GM19240 (cell line): ENCODE measurements around the gene ATP5PB.

Experiments
- DNase-seq: peaks from one replicate; pipeline ENCODE4 v3.0.0; 2011; ENCODE audit warnings: low spot score; ENCODE audit not compliant: insufficient read length

The ATP5PB gene

DNA sequence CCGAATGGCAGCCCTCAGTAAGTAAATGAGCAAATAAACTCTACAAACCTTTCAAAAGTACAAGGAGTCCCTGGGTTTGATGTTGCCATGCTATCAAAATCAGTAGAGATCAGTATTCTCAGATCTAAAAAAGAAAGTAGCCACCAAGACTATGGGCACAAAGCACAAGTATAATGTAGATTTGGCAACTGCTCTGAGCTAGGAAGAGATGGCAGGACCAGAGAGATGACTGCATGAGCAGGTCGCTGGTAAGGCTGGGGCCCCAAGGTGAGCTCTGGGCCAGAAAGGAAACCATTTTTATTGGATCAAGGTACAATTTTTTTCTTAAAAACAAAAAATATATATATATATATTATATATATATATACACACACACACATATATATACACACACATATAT lies 57.3 kb downstream of the ATP5PB start:
- DNase-seq, result no peak

DNA sequence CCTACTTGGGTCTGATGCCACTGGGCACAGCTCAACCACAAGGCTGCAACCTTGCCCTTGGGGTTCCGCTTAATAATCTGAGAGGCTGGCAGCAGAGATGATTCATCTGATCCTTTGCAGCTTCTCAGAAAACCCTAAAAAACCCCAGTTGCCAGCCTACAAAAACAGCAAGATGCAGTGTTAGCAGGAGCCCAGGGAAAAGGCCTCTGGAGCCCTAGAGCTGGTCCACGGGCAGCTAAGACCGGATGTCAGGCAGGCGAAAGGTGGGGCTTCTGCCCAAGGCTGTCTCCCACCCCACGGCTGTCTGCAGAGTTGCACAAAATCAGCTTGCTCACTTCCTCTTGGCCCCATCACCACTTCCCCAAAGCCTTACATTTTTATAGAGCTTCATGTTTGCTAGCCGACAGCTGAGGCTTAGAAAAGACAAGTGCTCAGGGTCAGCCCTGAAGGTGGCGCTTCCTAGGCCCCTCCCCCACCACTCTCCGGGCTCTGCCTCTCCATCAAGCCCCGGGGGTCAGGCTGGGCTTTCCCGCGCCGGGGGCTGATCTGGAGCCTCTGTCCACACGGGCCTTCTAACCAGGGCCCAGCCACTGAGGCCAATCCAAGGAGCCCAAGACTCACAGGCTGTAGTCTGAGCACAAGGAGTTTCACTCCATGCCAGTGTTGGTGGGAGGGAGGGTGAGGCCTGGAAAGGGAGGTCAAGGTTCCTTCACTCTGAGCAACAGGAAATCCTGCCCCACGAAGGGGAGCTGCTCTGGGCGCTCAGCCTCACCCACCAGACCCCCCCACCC lies 58.3 kb downstream of the ATP5PB start:
- peak; percentile 43 for DNase-seq

DNA sequence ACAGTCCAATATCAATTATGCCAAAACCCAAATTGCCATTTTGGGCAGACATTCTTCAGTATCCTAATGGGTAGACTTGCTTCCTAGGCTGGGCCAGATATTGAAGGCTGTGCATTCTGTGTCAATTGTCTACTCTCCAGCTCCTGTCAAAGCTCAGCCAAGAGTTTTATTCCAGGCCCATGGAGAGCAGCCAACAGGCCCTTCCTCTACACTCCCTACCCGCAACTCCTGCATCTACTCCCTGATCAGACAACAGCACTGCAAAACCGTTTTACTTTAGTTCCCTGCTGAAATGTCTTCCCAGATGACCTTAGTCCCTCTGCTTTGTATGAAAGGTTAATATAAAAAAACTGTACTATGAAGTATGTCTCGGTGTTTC lies 60.7 kb downstream of the ATP5PB start:
- DNase-seq, result no peak

DNA sequence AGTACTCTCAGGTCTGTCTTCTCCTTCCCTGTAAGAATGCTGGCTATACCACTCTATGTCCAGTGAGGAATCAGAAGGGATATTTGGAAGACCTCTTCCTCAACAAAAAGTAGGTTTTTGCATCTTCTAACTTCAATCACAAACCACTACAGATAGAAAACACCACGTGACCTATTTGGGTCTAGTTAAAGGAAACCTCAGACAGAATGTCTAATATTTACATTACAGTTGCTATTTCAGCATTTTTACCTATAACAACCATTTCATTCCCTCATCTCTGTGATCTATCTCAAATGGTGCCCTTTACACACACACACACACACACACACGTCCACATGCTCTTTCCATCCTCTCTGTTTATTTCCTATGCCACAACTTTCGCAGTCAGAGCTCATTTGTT lies 62.1 kb downstream of the ATP5PB start:
- no peak for DNase-seq
